Skeletal muscle tissue (tissue), 4 donors: ENCODE measurements around the gene STXBP5. TPM values are rescaled to one million over a fixed set of nuclear protein-coding genes. Genes with fewer than 3 reads are reported as not detected.

Experiments used
- H3K27ac ChIP-seq: one replicate; pipeline ENCODE4 v1.7.0; 2013; ENCODE audit warnings: mild to moderate bottlenecking, low read depth, low read length, inconsistent platforms
- H3K27me3 ChIP-seq, 3 donors: one replicate each; pipeline ENCODE4 v1.7.0; 2013; ENCODE audit warnings: low read length in 3 of 3; ENCODE audit not compliant: control insufficient read depth in 3 of 3, insufficient read depth in 3 of 3
- H3K36me3 ChIP-seq, 3 donors: one replicate each; pipeline ENCODE4 v1.7.0; 2013; ENCODE audit warnings: low read length in 3 of 3; ENCODE audit not compliant: control insufficient read depth in 3 of 3, insufficient read depth in 3 of 3
- H3K4me1 ChIP-seq, 3 donors: one replicate each; pipeline ENCODE4 v1.7.0; 2013; ENCODE audit warnings: low read length in 3 of 3, mild to moderate bottlenecking in 3 of 3; ENCODE audit not compliant: control insufficient read depth in 3 of 3, insufficient read depth in 3 of 3
- H3K4me3 ChIP-seq, 3 donors: one replicate each; pipeline ENCODE4 v1.7.0; 2013; ENCODE audit warnings: low read length in 3 of 3
- H3K9ac ChIP-seq, 3 donors: one replicate each; pipeline ENCODE4 v1.7.0; 2013; ENCODE audit warnings: low read length in 3 of 3, mild to moderate bottlenecking in 3 of 3, moderate library complexity in 2 of 3, low read depth in 1 of 3
- H3K9me3 ChIP-seq, 3 donors: one replicate each; pipeline ENCODE4 v1.7.0; 2013; ENCODE audit warnings: low read length in 3 of 3; ENCODE audit not compliant: control insufficient read depth in 3 of 3
- total RNA-seq: library from RNA; depleted of rRNA; stranded (reverse); fragments of >200 nt; gene quantifications from one replicate; pipeline ENCODE4 v1.2.3, GENCODE V29; 2014
- donor health status: Osteomylitis.

The STXBP5 gene
- total RNA-seq, 1 donor from 2014 or later: 14.6 TPM

DNA sequence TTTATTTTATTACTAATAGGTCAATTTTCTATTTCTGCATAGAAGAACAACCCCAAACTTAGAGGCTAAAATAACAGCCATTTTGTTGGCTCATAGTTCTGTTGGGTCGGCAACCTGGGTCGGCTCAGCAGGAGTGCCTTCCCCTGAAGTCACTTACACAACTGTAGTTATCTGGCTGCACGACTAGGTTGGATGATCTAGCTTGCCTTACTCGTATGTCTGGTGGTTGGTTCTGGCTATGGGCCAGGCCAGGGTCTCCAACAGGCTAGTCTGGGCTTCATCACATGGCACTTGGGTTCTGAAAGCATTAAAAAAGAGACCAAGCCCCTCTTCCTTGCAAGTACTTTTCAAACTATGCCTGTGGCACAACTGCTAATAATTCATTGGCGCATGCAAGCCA, 53.5 kb downstream of the STXBP5 start:
- peaks cover 0 to 3% (median 0%) of the 10 kb centered on the region in 3 donors for H3K36me3 ChIP-seq
- H3K9me3 ChIP-seq: no peaks in the 10 kb centered on the region
- no peak overlapping the region for H3K9ac ChIP-seq
- no peaks in the 10 kb centered on the region for H3K27me3 ChIP-seq
- no peak overlapping the region for H3K4me3 ChIP-seq
- H3K4me1 ChIP-seq: no peaks in the 10 kb centered on the region
- no peak overlapping the region for H3K27ac ChIP-seq

- no peak overlapping the region for H3K4me3 ChIP-seq
- H3K27me3 ChIP-seq: no peaks in the 10 kb centered on the region
- no peaks in the 10 kb centered on the region for H3K9me3 ChIP-seq
- no peaks in the 10 kb centered on the region for H3K4me1 ChIP-seq
- peaks cover 0 to 3% (median 0%) of the 10 kb centered on the region in 3 donors for H3K36me3 ChIP-seq
- H3K9ac ChIP-seq: no peak overlapping the region
- H3K27ac ChIP-seq: no peak overlapping the region
Measured at GRCh38 chr6:147260091-147260490, 55.9 kb downstream of the STXBP5 start.

- H3K9ac ChIP-seq: no peak overlapping the region
- H3K27ac ChIP-seq: no peak overlapping the region
- H3K4me1 ChIP-seq: peaks cover 0 to 2% (median 0%) of the 10 kb centered on the region in 3 donors
- H3K9me3 ChIP-seq: no peaks in the 10 kb centered on the region
- no peak overlapping the region for H3K4me3 ChIP-seq
- peaks cover 0 to 1% (median 0%) of the 10 kb centered on the region in 3 donors for H3K36me3 ChIP-seq
- no peaks in the 10 kb centered on the region for H3K27me3 ChIP-seq
Measured at GRCh38 chr6:147262946-147263345, 58.7 kb downstream of the STXBP5 start.

- Histone ChIP-seq H3K27me3 (no peaks in the 10 kb centered on the region), H3K4me1 (peaks cover 0 to 7% (median 5%) of the 10 kb centered on the region in 3 donors), H3K4me3 (no peak overlapping the region), H3K27ac (no peak overlapping the region), H3K9me3 (no peaks in the 10 kb centered on the region), H3K36me3 (no peaks in the 10 kb centered on the region), H3K9ac (no peak overlapping the region)
Measured at GRCh38 chr6:147266821-147267220, 62.6 kb downstream of the STXBP5 start.

DNA sequence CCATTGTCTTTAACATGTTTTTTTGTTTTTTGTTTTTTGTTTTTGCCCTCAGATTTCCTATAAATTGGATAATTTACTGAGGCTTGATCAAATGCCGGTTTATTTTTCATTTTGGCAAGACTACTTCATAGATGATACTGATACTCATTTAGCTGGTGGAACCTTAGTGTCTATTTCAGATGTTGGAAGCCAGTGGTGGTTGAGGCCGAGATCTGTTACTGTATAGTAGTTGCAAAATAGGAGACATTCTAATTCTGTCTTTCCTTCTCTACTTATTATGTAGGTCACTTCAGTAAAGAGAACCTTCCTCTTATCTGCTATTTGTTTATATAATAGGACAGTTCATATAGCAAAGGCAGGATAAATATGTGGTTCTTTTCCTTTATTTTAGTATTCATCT, 63.4 kb downstream of the STXBP5 start:
- Histone ChIP-seq H3K9me3 (no peaks in the 10 kb centered on the region), H3K4me3 (no peak overlapping the region), H3K27me3 (no peaks in the 10 kb centered on the region), H3K27ac (no peak overlapping the region), H3K9ac (no peak overlapping the region), H3K36me3 (no peaks in the 10 kb centered on the region), H3K4me1 (peaks cover 0 to 7% (median 5%) of the 10 kb centered on the region in 3 donors)

GRCh38 chr6:147268254-147268653, 64.0 kb downstream of the STXBP5 start:
- no peak overlapping the region for H3K4me3 ChIP-seq
- H3K36me3 ChIP-seq: no peaks in the 10 kb centered on the region
- H3K9me3 ChIP-seq: no peaks in the 10 kb centered on the region

GRCh38 chr6:147274012-147274411, 69.8 kb downstream of the STXBP5 start:
- Histone ChIP-seq H3K36me3 (peaks cover 0 to 5% (median 3%) of the 10 kb centered on the region in 3 donors), H3K4me1 (peaks cover 0 to 2% (median under 1%) of the 10 kb centered on the region in 3 donors), H3K27ac (no peak overlapping the region), H3K27me3 (no peaks in the 10 kb centered on the region), H3K4me3 (no peak overlapping the region), H3K9me3 (no peaks in the 10 kb centered on the region), H3K9ac (no peak overlapping the region)

More at GRCh38 chr6:147268254-147268653, 64.0 kb downstream of the STXBP5 start:
- no peaks in the 10 kb centered on the region for H3K27me3 ChIP-seq
- peaks cover 0 to 7% (median 5%) of the 10 kb centered on the region in 3 donors for H3K4me1 ChIP-seq
- no peak overlapping the region for H3K9ac ChIP-seq
- no peak overlapping the region for H3K27ac ChIP-seq

- Histone ChIP-seq H3K27ac (no peak overlapping the region), H3K9me3 (no peaks in the 10 kb centered on the region), H3K4me3 (no peak overlapping the region), H3K9ac (no peak overlapping the region), H3K4me1 (no peaks in the 10 kb centered on the region), H3K27me3 (no peaks in the 10 kb centered on the region), H3K36me3 (peaks cover 0 to 5% (median 3%) of the 10 kb centered on the region in 3 donors)
Measured at GRCh38 chr6:147274776-147275175, 70.6 kb downstream of the STXBP5 start.

DNA sequence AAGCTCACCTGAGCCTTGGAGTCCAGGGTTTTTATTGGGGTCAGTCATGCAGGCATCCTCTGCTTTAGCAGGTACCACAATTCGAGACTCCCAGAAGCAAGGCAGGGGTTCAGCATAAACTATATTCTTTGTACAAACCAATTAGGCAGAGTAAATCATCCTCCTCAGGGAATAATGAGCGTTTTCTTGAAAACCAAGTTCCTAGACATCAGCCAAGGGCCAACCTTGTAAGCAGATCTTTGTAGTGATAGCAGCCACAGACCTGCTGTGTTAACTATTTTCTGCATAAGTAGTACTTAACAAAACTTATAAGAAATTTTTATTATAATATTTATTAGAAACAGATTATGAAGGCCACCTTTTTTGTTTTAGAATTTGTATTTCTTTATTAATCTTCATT, 74.7 kb downstream of the STXBP5 start:
- Histone ChIP-seq H3K36me3 (peaks cover 0 to 5% (median 3%) of the 10 kb centered on the region in 3 donors), H3K9ac (no peak overlapping the region), H3K4me1 (peaks cover 0 to 4% (median 3%) of the 10 kb centered on the region in 3 donors), H3K9me3 (no peaks in the 10 kb centered on the region), H3K4me3 (no peak overlapping the region), H3K27me3 (no peaks in the 10 kb centered on the region), H3K27ac (no peak overlapping the region)

GRCh38 chr6:147279427-147279826, 75.2 kb downstream of the STXBP5 start:
- Histone ChIP-seq H3K36me3 (peaks cover 0 to 5% (median 3%) of the 10 kb centered on the region in 3 donors), H3K27ac (no peak overlapping the region), H3K4me1 (peaks cover 0 to 4% (median 3%) of the 10 kb centered on the region in 3 donors), H3K9ac (no peak overlapping the region), H3K4me3 (no peak overlapping the region), H3K9me3 (no peaks in the 10 kb centered on the region), H3K27me3 (no peaks in the 10 kb centered on the region)
